K562 (cell line): ENCODE results near the gene HYPK. TPM values are rescaled to one million over a fixed set of nuclear protein-coding genes. Genes with fewer than 3 reads are reported as not detected.

Source experiments
- ATF6 ChIP-seq: sonication (generic); formaldehyde crosslinking; IDR thresholded peaks from 2 replicates; pipeline ENCODE4 v1.4.0; 2020; ENCODE audit warnings: mild to moderate bottlenecking, missing genetic modification reagents
- C11orf30 ChIP-seq: fragments of 450-650 bp; IDR thresholded peaks from 2 replicates; pipeline ENCODE4 v1.6.1; 2016; ENCODE audit warnings: low read depth, mild to moderate bottlenecking
- CCAR2 ChIP-seq: fragments of 200-400 bp; formaldehyde crosslinking; IDR thresholded peaks from 2 replicates; pipeline ENCODE4 v1.6.1; 2017; ENCODE audit warnings: mild to moderate bottlenecking, low read depth, low read length
- CREB3L1 ChIP-seq: fragments of 450-650 bp; IDR thresholded peaks from 2 replicates; pipeline ENCODE4 v1.6.1; 2014; ENCODE audit warnings: low read depth, mild to moderate bottlenecking, moderate library complexity, borderline replicate concordance
- CSDE1 ChIP-seq, 2 experiments: fragments of 450-650 bp; IDR thresholded peaks; 2 replicates each; pipeline ENCODE4 v1.6.1; 2016; ENCODE audit warnings: mild to moderate bottlenecking in 1 of 2
- GATAD2B ChIP-seq: fragments of 450-650 bp; IDR thresholded peaks from 2 replicates; pipeline ENCODE4 v1.6.1; 2017; ENCODE audit warnings: mild to moderate bottlenecking, borderline replicate concordance
- GTF2F1 ChIP-seq: IDR thresholded peaks from 2 replicates; pipeline ENCODE4 v1.6.1; 2011; ENCODE audit warnings: low read depth, low read length, improper control_type of control experiment
- HCFC1 ChIP-seq: IDR thresholded peaks from 2 replicates; pipeline ENCODE4 v1.6.1; 2012; ENCODE audit warnings: low read depth, low read length, improper control_type of control experiment
- NR2C1 ChIP-seq, 2 experiments: fragments of 450-650 bp; IDR thresholded peaks; 2 replicates each; pipeline ENCODE4 v1.6.1; 2017; ENCODE audit warnings: mild to moderate bottlenecking in 2 of 2, antibody characterized with exemption in 1 of 2, inconsistent platforms in 1 of 2, missing compliant biosample characterization in 1 of 2, missing genetic modification characterization in 1 of 2
- PCBP2 ChIP-seq: fragments of 200-400 bp; formaldehyde crosslinking; IDR thresholded peaks from 2 replicates; pipeline ENCODE4 v1.6.1; 2018; ENCODE audit warnings: low read length, low read depth, mild to moderate bottlenecking, moderate library complexity; ENCODE audit not compliant: poor library complexity, severe bottlenecking
- POLR2A ChIP-seq: fragments of 450-650 bp; conservative IDR thresholded peaks from 2 replicates; pipeline ENCODE4 v1.6.1; 2016
- RBFOX2 ChIP-seq: fragments of 200-400 bp; formaldehyde crosslinking; IDR thresholded peaks from 2 replicates; pipeline ENCODE4 v1.6.1; 2017; ENCODE audit warnings: low read depth, mild to moderate bottlenecking, low read length, moderate library complexity
- STAG1 ChIP-seq: sonication (generic); formaldehyde crosslinking; IDR thresholded peaks from 2 replicates; pipeline ENCODE4 v1.5.0; 2020; ENCODE audit warnings: missing genetic modification reagents, borderline replicate concordance
- ZBTB33 ChIP-seq: sonication (generic); formaldehyde crosslinking; IDR thresholded peaks from 2 replicates; pipeline ENCODE4 v1.8.1; 2023; ENCODE audit warnings: mild to moderate bottlenecking, missing genetic modification reagents
- ZNF507 ChIP-seq: conservative IDR thresholded peaks from 2 replicates; pipeline ENCODE4 v1.6.1; 2017; ENCODE audit warnings: missing genetic modification characterization, missing compliant biosample characterization
- ZNF609 ChIP-seq: sonication (generic); formaldehyde crosslinking; IDR thresholded peaks from 2 replicates; pipeline ENCODE4 v1.8.1; 2023; ENCODE audit warnings: missing genetic modification reagents, mild to moderate bottlenecking, borderline replicate concordance
- polyA plus RNA-seq, 8 experiments: library from polyadenylated mRNA; depleted of rRNA in 4 of 8; stranded (reverse) in 5 of 8; unstranded in 3 of 8; fragments of >200 nt; fragmentation: Nextera tagmentation in 2 of 8; fragmentation: Illumina TruSeq in 1 of 8; extraction: Ambion mirVana in 2 of 8; extraction: Trizol in 1 of 8; gene quantifications; 2 replicates each; pipeline versions ENCODE4 v1.2.1 to v1.2.3, GENCODE V29; 2011 to 2014; ENCODE audit warnings: inconsistent platforms in 1 of 8, missing spikeins in 1 of 8
- total RNA-seq, 7 experiments: library from RNA; depleted of rRNA in 6 of 7; stranded (reverse); fragments of >200 nt in 6 of 7; fragmentation: Illumina TruSeq in 2 of 7; extraction: Trizol in 2 of 7; gene quantifications; 2 replicates each; pipeline versions ENCODE4 v1.2.1 to v1.2.3, GENCODE V29; 2011 to 2021; ENCODE audit warnings: low replicate concordance in 1 of 7

HYPK gene
- total and polyA plus RNA-seq, 9 of the 15 experiments (the other 6 are each of a cell fraction or from before 2014, with no cell fraction given), result 7.2 to 28.0 (median 21.1) TPM

- no peak for TF ChIP-seq PCBP2
- peak; percentile 75 for TF ChIP-seq HCFC1
- peak; percentile 87 for TF ChIP-seq RBFOX2
- TF ChIP-seq POLR2A, result peak; percentile 97
- TF ChIP-seq ZNF507 (tag), result no peak
- peak; percentile 51; the same call in 1 of the 2 replicates for TF ChIP-seq ZBTB33 (CRISPR knock-in tag)
- 0 out of 4 replicates have a peak, but pooled peaks of 1 of the 2 experiments have one; percentile 12 for TF ChIP-seq CSDE1 (IDR thresholded peaks at IDR 0.05)
- TF ChIP-seq ZNF609 (CRISPR knock-in tag), result no peak
- TF ChIP-seq CREB3L1, result peak; percentile 89
- TF ChIP-seq NR2C1 (IDR thresholded peaks at IDR 0.05), result no peak
- 0 out of 2 replicates have a peak, but pooled peaks have one; percentile 25 for TF ChIP-seq NR2C1 (tag; IDR thresholded peaks at IDR 0.05)
- no peak for TF ChIP-seq CCAR2
- peak; percentile 22; the same call in 1 of the 2 replicates for TF ChIP-seq GTF2F1
- TF ChIP-seq GATAD2B, result peak; percentile 27; the same call in 1 of the 2 replicates
- peak; percentile 81 for TF ChIP-seq C11orf30
- TF ChIP-seq STAG1 (CRISPR knock-in tag), result no peak
- TF ChIP-seq ATF6 (CRISPR knock-in tag), result 0 out of 2 replicates have a peak, but pooled peaks have one; percentile 60
These were observed 24.2 kb downstream of the HYPK start, which contains the start of gene MFAP1 (continued) for GRCh38 chr15:43824302-43825246.
